ENCODE results near the gene NBPF15. TPM values are rescaled to one million over a fixed set of nuclear protein-coding genes. Genes with fewer than 3 reads are reported as not detected.

The NBPF15 gene
- total RNA-seq, 1 donor from 2014 or later, result 45.3 TPM

Other genes starting within 250 kb of the NBPF15 start
- not detected in 2 replicates for gene PPIAL4E, start 88.0 kb downstream of the NBPF15 start, total RNA-seq
- not detected in 2 replicates for gene PPIAL4F, start 131.2 kb upstream of the NBPF15 start, total RNA-seq

Data from dermis microvascular lymphatic vessel endothelial cell (primary cell).